WTC11 (cell line): ENCODE results near the gene IGFBP5. TPM values are rescaled to one million over a fixed set of nuclear protein-coding genes. Genes with fewer than 3 reads are reported as not detected.

ENCODE experiments used
- ATAC-seq: fragments of 200-7000 bp; cut with Tn5 transposase; 2 replicates; pipeline ENCODE4 v1.10.0; 2021; ENCODE audit warnings: mild to moderate bottlenecking, moderate library complexity
- CTCF ChIA-PET: fragments of 300-600 bp; sonication (Branson Sonifier 250); formaldehyde crosslinking; loops from one replicate; lab custom pipeline; 2021; ENCODE audit warnings: antibody characterized with exemption; lab: Charles Lee
- POLR2A ChIA-PET: fragments of 350-600 bp; sonication (Branson Sonifier 250); formaldehyde crosslinking; loops from one replicate; lab custom pipeline; 2021; ENCODE audit warnings: antibody characterized with exemption; lab: Charles Lee
- DNase-seq: peaks from one replicate; pipeline ENCODE4 v3.0.0; 2021; ENCODE audit warnings: low spot score
- H3K27ac Mint-ChIP-seq: 2 replicates; pipeline ENCODE4 v1.8.0; 2021; ENCODE audit warnings: mixed read lengths
- H3K27me3 Mint-ChIP-seq: 2 replicates; pipeline ENCODE4 v1.8.0; 2021; ENCODE audit warnings: low read depth, mild to moderate bottlenecking, moderate library complexity, mixed read lengths
- H3K36me3 Mint-ChIP-seq: 2 replicates; pipeline ENCODE4 v1.8.0; 2021; ENCODE audit warnings: mixed read lengths
- H3K4me1 Mint-ChIP-seq: 2 replicates; pipeline ENCODE4 v1.8.0; 2022; ENCODE audit warnings: mixed read lengths
- H3K4me3 Mint-ChIP-seq: 2 replicates; pipeline ENCODE4 v1.8.0; 2021; ENCODE audit warnings: mild to moderate bottlenecking, moderate library complexity, mixed read lengths
- H3K9me3 Mint-ChIP-seq: 2 replicates; pipeline ENCODE4 v1.8.0; 2021; ENCODE audit warnings: mixed read lengths
- ATF1 ChIP-seq: sonication (generic); formaldehyde crosslinking; IDR thresholded peaks from 2 replicates; pipeline ENCODE4 v1.8.1; 2023; ENCODE audit warnings: mild to moderate bottlenecking, moderate library complexity, missing genetic modification reagents
- ATF3 ChIP-seq: sonication (generic); formaldehyde crosslinking; conservative IDR thresholded peaks from 2 replicates; pipeline ENCODE4 v1.8.1; 2022; ENCODE audit warnings: mild to moderate bottlenecking, missing genetic modification reagents
- CDX4 ChIP-seq: fragments of 250-450 bp; sonication (Bioruptor Pico); IDR thresholded peaks from 2 replicates; pipeline ENCODE4 v1.9.0; 2021; ENCODE audit warnings: moderate library complexity, mild to moderate bottlenecking, inconsistent platforms, borderline replicate concordance
- CREB1 ChIP-seq: sonication (generic); formaldehyde crosslinking; IDR thresholded peaks from 2 replicates; pipeline ENCODE4 v1.8.0; 2023; ENCODE audit warnings: mild to moderate bottlenecking, missing genetic modification reagents
- CTCF ChIP-seq: fragments of 200-600 bp; IDR thresholded peaks from 2 replicates; pipeline ENCODE4 v1.8.0; 2022; ENCODE audit warnings: antibody characterized with exemption
- E2F5 ChIP-seq: sonication (generic); formaldehyde crosslinking; IDR thresholded peaks from 2 replicates; pipeline ENCODE4 v1.8.1; 2022; ENCODE audit warnings: mild to moderate bottlenecking, moderate library complexity, missing genetic modification reagents
- FOXP1 ChIP-seq: sonication (generic); formaldehyde crosslinking; IDR thresholded peaks from 2 replicates; pipeline ENCODE4 v1.8.0; 2022; ENCODE audit warnings: missing genetic modification reagents, mild to moderate bottlenecking, moderate library complexity, borderline replicate concordance
- GTF2I ChIP-seq: fragments of 250-450 bp; sonication (Bioruptor Pico); conservative IDR thresholded peaks from 2 replicates; pipeline ENCODE4 v1.4.0; 2021; ENCODE audit warnings: mild to moderate bottlenecking
- JUN ChIP-seq: sonication (generic); formaldehyde crosslinking; IDR thresholded peaks from 2 replicates; pipeline ENCODE4 v1.8.0; 2023; ENCODE audit warnings: mild to moderate bottlenecking, missing genetic modification reagents
- TCF7 ChIP-seq: sonication (generic); formaldehyde crosslinking; IDR thresholded peaks from 2 replicates; pipeline ENCODE4 v1.8.0; 2022; ENCODE audit warnings: mild to moderate bottlenecking, low read depth, missing genetic modification reagents, moderate library complexity
- TP53 ChIP-seq: sonication (generic); formaldehyde crosslinking; IDR thresholded peaks from 2 replicates; pipeline ENCODE4 v1.8.1; 2023; ENCODE audit warnings: mild to moderate bottlenecking, missing genetic modification reagents
- USF2 ChIP-seq: sonication (generic); formaldehyde crosslinking; IDR thresholded peaks from 2 replicates; pipeline ENCODE4 v1.8.1; 2023; ENCODE audit warnings: mild to moderate bottlenecking, missing genetic modification reagents, moderate library complexity
- ZBTB43 ChIP-seq: sonication (generic); formaldehyde crosslinking; IDR thresholded peaks from 2 replicates; pipeline ENCODE4 v1.8.1; 2023; ENCODE audit warnings: mild to moderate bottlenecking, missing genetic modification reagents
- ZNF121 ChIP-seq: sonication (generic); formaldehyde crosslinking; IDR thresholded peaks from 2 replicates; pipeline ENCODE4 v1.8.0; 2023; ENCODE audit warnings: missing genetic modification reagents
- ZNF232 ChIP-seq: sonication (generic); formaldehyde crosslinking; IDR thresholded peaks from 2 replicates; pipeline ENCODE4 v1.8.0; 2022; ENCODE audit warnings: mild to moderate bottlenecking, missing genetic modification reagents
- ZNF396 ChIP-seq: fragments of 250-450 bp; sonication (Bioruptor Pico); IDR thresholded peaks from 2 replicates; pipeline ENCODE4 v1.8.0; 2021; ENCODE audit warnings: mild to moderate bottlenecking, moderate library complexity, borderline replicate concordance
- ZNF423 ChIP-seq: fragments of 250-450 bp; sonication (Bioruptor Pico); IDR thresholded peaks from 2 replicates; pipeline ENCODE4 v2.1.2; 2022; ENCODE audit warnings: mild to moderate bottlenecking, moderate library complexity
- ZNF532 ChIP-seq: fragments of 250-450 bp; sonication (Bioruptor Pico); IDR thresholded peaks from 2 replicates; pipeline ENCODE4 v1.9.0; 2021; ENCODE audit warnings: mild to moderate bottlenecking, borderline replicate concordance
- ZNF671 ChIP-seq: fragments of 250-450 bp; sonication (Bioruptor Pico); IDR thresholded peaks from 2 replicates; pipeline ENCODE4 v1.8.0; 2021; ENCODE audit warnings: mild to moderate bottlenecking
- ZSCAN18 ChIP-seq: fragments of 250-450 bp; sonication (Bioruptor Pico); IDR thresholded peaks from 2 replicates; pipeline ENCODE4 v2.1.2; 2022; ENCODE audit warnings: mild to moderate bottlenecking, moderate library complexity
- total RNA-seq: library from RNA; stranded (reverse); gene quantifications from 3 replicates; pipeline ENCODE4 v1.2.3, GENCODE V29; 2021

Gene IGFBP5
- total RNA-seq, 1 experiment from 2014 or later, result 5.3 TPM

GRCh38 chr2:216742411-216742810 is 47.1 kb upstream of the IGFBP5 start (continued):
- TF ChIP-seq CDX4 (no peak), ZNF232 (no peak), E2F5 (CRISPR knock-in tag) (no peak), ZBTB43 (CRISPR knock-in tag) (no peak), JUN (CRISPR knock-in tag) (no peak), ATF3 (CRISPR knock-in tag) (no peak)

- peaks cover 13% of the 10 kb centered on the region for H3K4me1 Mint-ChIP-seq
- POLR2A ChIA-PET, result no interaction called here
- CTCF ChIA-PET, result interaction anchor here (0.6 kb wide), 1 partner anchor 26 kb away, joined by 3 read pairs; no protein-coding TSS in a partner anchor
- H3K36me3 Mint-ChIP-seq, result no peaks in the 10 kb centered on the region
- no peak overlapping the region for H3K4me3 Mint-ChIP-seq
- H3K27me3 Mint-ChIP-seq, result no peaks in the 10 kb centered on the region
- no peak for TF ChIP-seq FOXP1 (CRISPR knock-in tag)
- TF ChIP-seq CREB1 (CRISPR knock-in tag), result no peak
- no peak for TF ChIP-seq ZNF121
- no peak for TF ChIP-seq ZNF671 (CRISPR knock-in tag)
- no peak for TF ChIP-seq ATF1 (CRISPR knock-in tag)
- no peak for TF ChIP-seq CTCF
- TF ChIP-seq ZNF423 (CRISPR knock-in tag), result no peak
- no peak for TF ChIP-seq ZNF396 (CRISPR knock-in tag)
- TF ChIP-seq ZNF532 (CRISPR knock-in tag), result no peak
- TF ChIP-seq TP53, result no peak
- TF ChIP-seq ZSCAN18 (CRISPR knock-in tag), result no peak
- no peak for TF ChIP-seq TCF7 (CRISPR knock-in tag)
- TF ChIP-seq USF2 (CRISPR knock-in tag), result no peak
- TF ChIP-seq GTF2I, result no peak
- H3K9me3 Mint-ChIP-seq, result peaks cover 16% of the 10 kb centered on the region
- no peak overlapping the region for H3K27ac Mint-ChIP-seq
- no peak for DNase-seq
- no peak for ATAC-seq
Measured at GRCh38 chr2:216741223-216741593, 45.9 kb upstream of the IGFBP5 start.
